ENCODE results near the gene CCNL2. TPM values are rescaled to one million over a fixed set of nuclear protein-coding genes. Genes with fewer than 3 reads are reported as not detected.

CCNL2 gene
- total and polyA plus RNA-seq, 2 of the 13 experiments (the other 11 are each of a cell fraction or from before 2014, with no cell fraction given) = 105 to 340 TPM

GRCh38 chr1:1371364-1371745, 27.8 kb downstream of the CCNL2 start:
- in situ Hi-C loops (cut with HindIII; ENCODE audit: extremely low pct_ligation_motif_present, low pct_unique_long_range_greater_than_20kb) (no loop called here), intact Hi-C loops (cut with micrococcal nuclease; ENCODE audit: unreplicated experiment) (no loop called here)
- ChIA-PET POLR2A (interaction anchor here (1.2 to 3.0 kb wide), 9 partner anchors 9 to 63 kb away, joined by 3 to 17 read pairs (median 6); partner anchors contain the start of gene CCNL2), CTCF (ENCODE audit: low intra/inter-chr PET ratio, low total read pairs) (interaction anchor here (1.8 to 1.9 kb wide), 2 partner anchors 22 to 27 kb away, joined by 11 to 13 read pairs; partner anchors contain the start of gene DVL1)
- Histone ChIP-seq H4K20me1 (ENCODE audit: insufficient read depth, low read length) (no peaks in the 10 kb centered on the region), H2AFZ (ENCODE audit: low read length) (no peak overlapping the region), H3K36me3 (replicated peaks in 1 of 2; ENCODE audit: control insufficient read depth in 1 of 2, insufficient read depth in 2 of 2, low read length in 2 of 2) (peaks cover 0 to 3% of the 10 kb centered on the region in 2 experiments; a peak in 1 of 5 replicates), H3K4me2 (ENCODE audit: low read depth, low read length) (no peak overlapping the region), H3K4me3 (replicated peaks in 1 of 3; ENCODE audit: insufficient read depth in 1 of 3, low read depth in 2 of 3, low read length in 3 of 3) (no peak overlapping the region), H3K4me1 (ENCODE audit: insufficient read depth, low read length) (peaks cover 30% of the 10 kb centered on the region), H3K9me3 (ENCODE audit: low read length) (no peaks in the 10 kb centered on the region), H3K27me3 (ENCODE audit: control insufficient read depth in 1 of 2, insufficient read depth in 2 of 2, low read length in 2 of 2) (no peaks in the 10 kb centered on the region; a peak in 1 of 5 replicates), H3K9ac (ENCODE audit: insufficient read depth, low read depth, low read length) (no peak overlapping the region), H3K27ac (ENCODE audit: extremely low read length, insufficient read depth, low read length) (no peak overlapping the region), H3K79me2 (ENCODE audit: insufficient read depth, low read length) (peaks cover 19% of the 10 kb centered on the region)
- no peak for DNase-seq (ENCODE audit: low spot score)
- no TSS peak for BruUV-seq (replicated peaks)
- no peak for ATAC-seq
- WGBS (ENCODE audit: low lambda C conversion rate) = 100% methylated on average over 5 of the region's 12 CpGs
- FAIRE-seq = no peak
- TF ChIP-seq ZNF343 (CRISPR knock-in tag; IDR thresholded peaks at IDR 0.05) (no peak), ZNF407 (CRISPR knock-in tag; IDR thresholded peaks at IDR 0.05; ENCODE audit: not compliant biosample characterization) (no peak), POLR2A (IDR thresholded peaks at IDR 0.05; ENCODE audit: insufficient read depth in 1 of 2, low read depth in 2 of 2, low read length in 2 of 2) (0 out of 4 replicates have a peak, but pooled peaks of 1 of the 2 experiments have one; percentile 31), GATAD2A (CRISPR knock-in tag; IDR thresholded peaks at IDR 0.05) (no peak), HNRNPLL (IDR thresholded peaks at IDR 0.05; ENCODE audit: low read depth, low read length, poor library complexity, severe bottlenecking) (peak; percentile 0), ZBTB8A (CRISPR knock-in tag; IDR thresholded peaks at IDR 0.05; ENCODE audit: borderline replicate concordance, low read depth) (no peak)
